Hematopoietic multipotent progenitor cell treated with erythropoietin and hydrocortisone succinate and interleukin-3 and kit ligand, for 17 days (in vitro differentiated cells): ENCODE measurements around the gene GSTM2.

Experiments
- DNase-seq: peaks from one replicate; pipeline ENCODE4 v3.0.0-alpha.2; 2015; ENCODE audit warnings: low spot score

Gene GSTM2

DNA sequence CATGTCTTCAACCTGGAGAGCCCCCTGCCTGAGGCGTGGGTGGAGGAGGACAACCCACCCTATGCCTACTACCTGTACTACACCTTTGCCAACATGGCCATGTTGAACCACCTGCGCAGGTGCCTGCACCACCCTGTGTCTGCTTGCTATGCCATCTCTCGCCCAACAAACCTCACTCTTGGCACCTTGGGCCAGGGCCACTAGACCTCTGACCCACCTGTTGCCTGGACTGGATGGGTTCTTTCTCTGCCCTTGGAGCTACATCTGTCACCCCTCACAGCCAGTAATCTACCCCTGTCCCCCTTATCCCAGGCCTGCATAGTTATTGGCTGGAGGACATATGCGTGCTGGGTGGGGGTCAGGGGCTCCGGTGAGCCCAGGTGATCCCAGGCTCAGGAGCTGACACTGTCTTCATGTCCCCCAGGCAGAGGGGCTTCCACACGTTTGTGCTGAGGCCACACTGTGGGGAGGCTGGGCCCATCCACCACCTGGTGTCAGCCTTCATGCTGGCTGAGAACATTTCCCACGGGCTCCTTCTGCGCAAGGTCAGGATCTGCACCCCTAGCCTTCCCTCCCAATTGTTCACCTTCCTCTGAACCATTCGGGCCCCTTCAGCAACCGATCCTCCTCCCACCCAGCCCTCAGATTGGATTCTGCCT lies 38.4 kb upstream of the GSTM2 start:
- no peak for DNase-seq

DNA sequence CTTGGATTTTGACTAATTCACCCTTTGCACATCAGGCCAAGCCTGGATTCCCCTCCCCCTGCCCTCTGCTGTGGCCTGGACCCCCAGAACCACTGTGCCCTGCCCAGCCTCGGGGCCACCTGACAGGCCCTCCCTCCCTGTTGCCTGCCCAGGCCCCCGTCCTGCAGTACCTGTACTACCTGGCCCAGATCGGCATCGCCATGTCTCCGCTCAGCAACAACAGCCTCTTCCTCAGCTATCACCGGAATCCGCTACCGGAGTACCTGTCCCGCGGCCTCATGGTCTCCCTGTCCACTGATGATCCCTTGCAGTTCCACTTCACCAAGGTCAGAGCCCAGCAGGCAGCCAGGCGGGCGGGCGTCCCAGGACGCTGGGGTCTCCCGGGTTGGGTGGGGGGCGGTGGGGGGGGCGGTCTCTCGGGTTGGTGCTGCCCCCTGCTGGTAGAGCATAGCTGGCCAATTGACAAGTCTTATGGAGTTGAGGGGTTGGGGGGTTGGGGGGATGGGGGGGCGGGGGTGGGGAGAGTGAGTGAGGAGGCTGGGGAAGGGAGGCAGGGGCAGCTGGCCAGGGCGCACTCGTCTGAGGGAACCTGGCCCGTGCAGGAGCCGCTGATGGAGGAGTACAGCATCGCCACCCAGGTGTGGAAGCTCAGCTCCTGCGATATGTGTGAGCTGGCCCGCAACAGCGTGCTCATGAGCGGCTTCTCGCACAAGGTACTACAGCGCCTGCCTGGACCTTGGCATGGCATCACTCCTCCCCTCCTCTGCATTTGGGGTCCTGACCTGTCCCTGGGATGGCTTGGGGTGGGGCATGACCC lies 37.6 kb upstream of the GSTM2 start:
- peak; percentile 44 for DNase-seq

DNA sequence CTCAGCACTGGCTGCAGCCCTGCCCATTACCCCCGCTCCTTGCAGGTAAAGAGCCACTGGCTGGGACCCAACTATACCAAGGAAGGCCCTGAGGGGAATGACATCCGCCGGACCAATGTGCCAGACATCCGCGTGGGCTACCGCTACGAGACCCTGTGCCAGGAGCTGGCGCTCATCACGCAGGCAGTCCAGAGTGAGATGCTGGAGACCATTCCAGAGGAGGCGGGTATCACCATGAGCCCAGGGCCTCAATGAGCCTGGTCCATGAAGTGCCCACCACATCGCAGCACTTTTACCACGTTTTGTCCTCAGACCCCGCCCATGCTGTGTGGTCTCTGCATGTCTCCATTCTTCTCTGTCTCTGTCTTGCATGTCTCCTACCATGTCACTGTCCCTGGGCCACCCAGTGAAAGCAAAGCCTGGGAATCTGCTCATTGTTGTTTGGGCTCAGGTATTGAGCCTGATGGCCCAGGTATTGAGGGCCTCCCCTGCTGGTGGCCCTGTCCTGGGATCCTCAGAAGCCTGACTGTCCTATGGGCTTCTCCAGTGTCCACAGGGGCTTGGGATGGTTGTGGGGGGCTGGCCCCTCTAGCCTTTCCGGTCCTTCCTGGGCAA lies 36.9 kb upstream of the GSTM2 start:
- no peak for DNase-seq

DNA sequence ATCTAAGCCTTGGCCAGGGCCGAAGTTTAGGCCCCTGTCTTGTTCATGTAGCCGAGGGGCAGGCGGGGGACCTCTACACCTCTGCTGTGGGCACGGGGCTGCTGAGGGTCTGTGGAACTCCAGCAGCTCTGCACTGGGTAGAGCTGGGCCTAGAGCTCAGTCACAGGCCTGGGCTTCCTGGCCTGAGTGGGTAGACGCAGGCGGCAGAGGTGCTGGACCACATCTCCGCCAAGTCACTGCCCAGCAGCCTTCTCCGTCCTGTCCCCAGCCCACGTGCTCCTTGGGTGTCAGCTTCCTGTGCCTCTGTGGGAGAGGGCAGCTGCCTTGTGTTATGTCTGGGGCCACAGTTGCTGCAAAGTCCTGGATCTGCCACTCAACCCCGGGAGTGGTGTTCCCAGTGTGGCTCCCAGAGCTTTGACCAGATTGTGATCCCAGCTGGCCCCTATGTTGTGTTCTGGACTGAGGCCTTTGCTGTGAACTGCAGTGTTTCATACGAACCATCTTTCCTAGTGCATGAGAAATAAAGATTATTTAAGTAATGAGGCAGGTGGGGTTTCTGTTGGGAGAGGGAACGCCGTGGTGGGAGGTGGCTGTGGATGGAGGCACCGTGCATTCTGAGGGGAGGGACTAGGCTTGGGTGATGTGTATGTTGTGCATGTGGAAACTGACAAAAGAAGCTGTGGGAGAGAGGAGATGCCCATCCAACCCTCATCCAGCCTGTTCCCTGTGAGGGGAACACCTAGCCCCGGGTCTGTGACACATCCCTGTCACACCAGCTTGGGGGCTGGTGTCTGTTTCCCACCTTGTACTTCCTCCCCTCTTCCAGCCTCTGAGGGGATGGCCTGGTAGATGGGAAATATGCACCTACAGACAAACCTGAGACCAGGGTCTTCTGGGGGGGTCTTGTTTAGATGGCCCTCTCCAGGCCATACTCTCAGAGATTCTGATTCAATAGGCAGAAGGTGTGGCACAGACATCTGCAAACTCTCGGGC lies 36.0 kb upstream of the GSTM2 start:
- no peak for DNase-seq

DNA sequence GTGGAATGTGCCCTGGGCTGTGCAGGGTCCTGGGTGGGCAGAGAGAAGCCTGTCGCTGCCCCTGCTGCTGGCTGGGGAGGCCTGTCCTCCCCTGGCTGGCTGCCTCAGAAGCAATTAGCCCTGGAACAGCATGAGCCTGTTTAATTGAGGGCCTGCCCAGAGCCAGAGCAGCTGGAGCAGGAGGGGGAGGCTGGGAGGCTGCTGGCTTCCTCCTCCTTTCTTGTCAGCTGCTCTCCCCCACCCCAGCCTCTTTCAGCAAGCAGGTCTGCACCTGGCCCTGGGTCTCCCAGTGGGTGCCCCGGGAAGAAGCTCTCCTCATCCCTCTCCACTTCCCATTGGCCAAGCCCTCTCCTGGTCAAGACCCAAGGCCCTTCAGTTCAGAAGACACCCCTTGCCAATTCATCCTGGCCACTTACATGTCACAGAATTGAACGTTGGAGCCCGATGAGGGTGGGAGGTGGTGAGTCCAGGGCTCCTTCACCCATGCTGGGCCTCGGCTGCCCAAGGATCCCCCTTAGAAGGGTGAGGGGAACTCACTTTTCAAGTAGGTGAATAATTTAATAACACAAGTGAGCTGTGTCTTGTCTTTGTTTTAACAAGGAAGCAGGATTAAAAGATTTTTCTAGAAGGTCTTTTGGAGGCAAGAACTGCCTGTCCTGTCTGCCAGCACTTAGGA lies 35.0 kb upstream of the GSTM2 start:
- no peak for DNase-seq

DNA sequence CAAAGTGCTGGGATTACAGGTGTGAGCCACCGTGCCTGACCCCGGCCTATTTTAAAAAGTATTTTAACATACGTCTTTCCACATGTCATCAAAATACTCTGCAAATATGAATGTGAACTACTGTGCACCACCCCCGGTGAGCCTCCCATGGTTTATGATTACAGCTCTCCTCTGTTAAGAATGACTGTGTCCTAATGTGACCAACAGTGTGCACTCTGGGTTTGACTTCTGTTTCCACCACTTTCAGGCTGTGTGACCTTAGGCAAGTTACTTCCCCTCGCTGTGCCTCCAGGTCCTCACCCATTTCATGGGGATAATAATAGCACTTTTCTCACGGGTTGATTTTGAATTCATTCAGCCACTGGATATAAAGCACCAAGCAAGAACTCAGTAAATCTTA lies 33.6 kb upstream of the GSTM2 start:
- no peak for DNase-seq

DNA sequence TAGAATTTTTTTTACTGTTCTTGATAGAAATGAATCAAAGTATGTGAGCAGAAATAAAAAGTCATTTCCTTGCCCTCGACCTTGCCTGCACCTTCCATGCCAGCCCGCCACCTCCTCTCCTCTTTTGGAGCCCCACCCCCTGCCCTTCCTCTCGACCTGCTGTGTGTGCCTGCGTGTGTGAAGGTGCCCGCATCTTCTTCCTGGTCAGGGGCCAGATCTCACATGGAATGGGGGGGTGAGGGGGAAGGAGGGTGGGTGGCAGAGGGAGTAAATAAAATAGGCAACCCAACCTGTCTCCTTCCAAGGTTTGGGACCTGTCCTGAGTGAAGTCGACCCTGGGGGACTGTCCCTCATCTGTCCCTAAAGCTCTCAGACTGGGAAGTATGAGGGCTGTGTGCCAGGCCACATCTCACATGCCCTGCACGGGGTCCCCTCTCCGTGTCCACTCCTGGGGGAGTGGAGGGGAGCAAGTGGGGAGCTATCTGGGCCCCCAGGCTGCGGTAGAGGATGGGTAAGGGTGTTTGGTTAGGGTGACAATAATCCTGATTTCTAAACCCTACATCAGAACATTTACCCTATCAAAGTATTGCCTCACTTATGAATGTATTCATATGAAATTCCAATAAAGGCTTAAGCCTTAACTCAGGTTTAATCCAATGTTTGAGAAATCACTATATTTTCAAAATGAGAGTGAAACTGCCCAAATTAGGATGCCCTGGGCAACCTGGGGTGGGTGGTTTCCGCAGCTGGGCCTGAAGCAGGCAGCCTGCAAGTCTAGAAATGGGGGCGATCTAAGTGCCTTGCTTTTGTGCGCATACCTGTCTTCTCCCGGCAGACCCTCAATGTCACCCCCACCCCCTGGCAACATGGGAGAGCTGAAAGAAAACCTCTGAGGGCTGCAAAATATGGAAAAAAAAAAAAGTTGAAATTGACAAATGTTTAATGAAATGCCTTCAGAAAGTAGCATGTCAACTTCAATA lies 32.8 kb upstream of the GSTM2 start:
- DNase-seq, result no peak

DNA sequence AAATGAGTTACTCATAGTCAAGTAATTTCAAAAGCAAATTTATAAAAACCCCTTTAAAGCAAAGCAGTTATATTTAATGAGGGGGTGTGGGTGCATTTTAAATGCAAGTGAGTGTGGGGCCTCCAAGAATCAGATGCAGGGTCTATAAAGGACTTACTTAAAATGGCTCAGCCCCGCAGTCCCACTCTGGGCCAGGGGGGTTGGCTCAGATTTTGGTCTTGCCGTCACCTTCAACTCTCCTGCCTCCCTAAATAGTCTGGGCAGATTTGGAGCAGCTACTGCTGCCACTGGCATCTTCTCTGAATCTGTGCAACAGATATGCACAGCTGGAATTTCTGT lies 32.0 kb upstream of the GSTM2 start:
- no peak for DNase-seq

DNA sequence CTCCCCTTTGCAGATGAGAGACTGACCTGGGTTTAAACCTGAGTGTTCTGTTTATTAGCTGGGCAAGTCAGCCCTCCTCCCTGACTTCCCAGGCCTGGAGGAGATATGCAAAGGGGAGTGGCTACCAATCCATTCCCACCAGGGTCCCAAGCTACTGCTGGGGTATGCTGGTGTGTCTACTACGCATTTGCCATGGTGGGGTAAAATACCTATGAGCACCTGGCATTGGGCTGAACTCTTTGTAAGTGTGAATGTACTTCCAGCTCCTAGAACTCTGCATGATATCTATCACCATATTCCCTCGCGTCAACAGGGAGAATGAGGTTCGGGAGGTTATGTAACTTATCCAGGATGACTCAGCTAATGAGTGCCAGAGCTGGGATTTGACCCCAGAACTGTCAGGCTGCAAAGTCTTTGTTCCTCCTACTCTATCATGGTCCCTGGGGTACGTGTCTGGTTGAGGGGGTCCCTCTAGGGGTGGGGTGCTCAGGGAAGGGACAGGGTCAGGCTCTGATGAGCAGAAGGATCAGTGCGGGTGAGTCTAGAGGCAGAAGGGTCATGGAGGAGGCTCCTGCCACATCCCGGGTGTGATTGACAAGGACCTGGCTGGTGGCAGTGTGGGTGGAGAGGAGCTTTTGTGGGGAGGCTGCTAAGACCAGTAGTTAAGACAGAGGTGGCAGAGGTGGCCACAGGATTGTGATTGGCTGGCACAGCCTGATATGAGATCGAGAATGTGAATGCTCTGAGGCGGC lies 31.5 kb upstream of the GSTM2 start:
- DNase-seq, result no peak

DNA sequence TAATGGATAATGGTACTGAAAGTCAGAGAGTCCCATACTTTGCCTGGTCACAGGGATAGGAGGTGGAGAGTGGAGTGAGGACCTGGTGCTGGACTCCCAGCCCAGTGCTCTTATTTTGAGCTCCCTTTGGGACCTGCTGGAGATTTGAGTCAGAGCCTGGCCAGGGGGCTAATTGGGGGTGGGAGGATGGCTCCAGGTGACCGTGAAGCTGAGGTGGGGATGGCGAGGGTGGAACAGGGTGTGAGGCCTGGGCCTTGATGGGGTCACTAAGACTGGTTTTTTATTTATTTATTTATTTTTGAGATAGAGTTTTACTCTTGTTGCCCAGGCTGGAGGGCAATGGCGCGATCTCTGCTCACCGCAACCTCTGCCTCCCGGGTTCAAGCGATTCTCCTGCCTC lies 30.4 kb upstream of the GSTM2 start:
- no peak for DNase-seq

DNA sequence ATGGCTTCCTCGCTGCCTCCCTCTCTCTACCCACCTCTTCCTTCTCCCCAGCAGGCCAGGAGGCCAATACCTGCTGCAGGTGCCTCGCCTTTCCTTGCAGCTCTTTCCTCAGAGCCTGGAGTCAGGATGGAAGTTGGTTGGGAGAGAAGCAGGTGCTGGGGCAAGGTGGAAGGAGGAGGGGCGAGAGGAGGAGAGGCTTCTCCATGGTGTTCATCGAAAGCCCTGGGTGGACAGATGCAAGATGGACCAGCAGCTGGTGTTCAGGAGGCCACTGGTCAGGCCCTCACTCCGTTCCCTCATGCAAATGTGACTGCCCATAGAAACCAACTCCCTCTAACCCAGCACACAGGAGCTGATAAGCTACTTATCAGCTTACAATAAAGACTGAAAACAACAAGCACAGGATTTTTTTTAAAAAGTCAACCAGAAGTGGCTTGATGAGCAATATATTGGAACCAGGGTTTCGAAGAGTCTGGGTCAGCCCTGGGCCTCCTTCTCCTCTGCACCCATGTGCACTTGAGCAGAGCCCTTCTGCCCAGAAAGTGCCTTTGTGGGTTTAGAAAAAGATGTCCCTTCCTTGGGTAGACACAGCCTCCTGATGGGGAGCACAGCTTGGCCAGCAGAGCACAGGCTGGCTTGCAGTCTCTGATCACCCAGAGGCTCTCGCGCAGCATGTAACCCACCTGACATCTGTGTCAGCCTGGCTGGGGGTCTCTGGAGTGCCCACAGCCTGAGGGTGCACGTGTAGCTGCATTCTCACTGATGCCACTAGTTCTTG lies 28.6 kb upstream of the GSTM2 start:
- DNase-seq, result no peak

DNA sequence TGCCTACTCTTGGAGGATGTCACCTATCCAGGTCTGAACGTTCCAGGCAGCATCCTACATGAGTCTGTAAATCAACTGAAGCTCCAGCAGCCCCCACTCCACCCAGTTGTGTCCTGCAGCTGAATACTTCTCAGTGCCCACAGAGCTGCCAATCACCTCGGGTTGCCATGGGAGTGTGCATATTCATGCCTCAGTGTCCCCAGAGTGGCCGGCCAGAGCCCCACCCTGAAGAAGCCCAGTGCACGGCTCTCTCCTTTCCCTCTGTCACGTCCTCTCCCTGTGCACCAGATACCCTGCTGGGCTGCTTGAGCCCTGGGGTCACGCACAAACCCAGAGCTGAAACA lies 28.0 kb upstream of the GSTM2 start:
- no peak for DNase-seq

DNA sequence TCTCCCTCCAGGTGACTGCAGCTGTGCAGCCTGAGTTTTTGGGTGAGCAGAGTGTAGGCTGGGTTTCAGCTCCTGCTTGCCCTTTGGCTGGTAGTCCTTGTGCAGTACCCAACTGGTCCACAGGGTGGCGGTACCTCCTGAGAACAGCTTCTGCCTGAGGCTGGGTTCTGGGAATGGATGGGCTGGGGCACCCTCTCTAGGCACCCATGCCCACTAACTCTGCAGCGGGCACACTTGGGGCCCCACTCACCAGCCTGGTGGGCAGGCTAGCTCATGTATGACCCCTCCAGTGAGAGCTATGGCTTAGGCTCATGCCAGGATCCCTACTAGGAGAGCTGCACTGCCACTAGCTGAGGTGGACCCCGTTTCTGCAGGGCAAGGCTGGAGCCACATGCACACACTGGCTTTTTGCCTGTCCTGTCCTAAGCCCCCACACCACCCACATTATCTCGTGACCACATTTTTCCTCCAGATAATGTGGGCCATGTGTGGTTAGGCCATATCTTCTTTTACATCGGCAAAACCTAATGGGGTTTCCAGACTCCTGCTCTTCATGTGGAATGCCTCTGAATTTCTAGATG lies 27.5 kb upstream of the GSTM2 start:
- DNase-seq, result peak; percentile 86

DNA sequence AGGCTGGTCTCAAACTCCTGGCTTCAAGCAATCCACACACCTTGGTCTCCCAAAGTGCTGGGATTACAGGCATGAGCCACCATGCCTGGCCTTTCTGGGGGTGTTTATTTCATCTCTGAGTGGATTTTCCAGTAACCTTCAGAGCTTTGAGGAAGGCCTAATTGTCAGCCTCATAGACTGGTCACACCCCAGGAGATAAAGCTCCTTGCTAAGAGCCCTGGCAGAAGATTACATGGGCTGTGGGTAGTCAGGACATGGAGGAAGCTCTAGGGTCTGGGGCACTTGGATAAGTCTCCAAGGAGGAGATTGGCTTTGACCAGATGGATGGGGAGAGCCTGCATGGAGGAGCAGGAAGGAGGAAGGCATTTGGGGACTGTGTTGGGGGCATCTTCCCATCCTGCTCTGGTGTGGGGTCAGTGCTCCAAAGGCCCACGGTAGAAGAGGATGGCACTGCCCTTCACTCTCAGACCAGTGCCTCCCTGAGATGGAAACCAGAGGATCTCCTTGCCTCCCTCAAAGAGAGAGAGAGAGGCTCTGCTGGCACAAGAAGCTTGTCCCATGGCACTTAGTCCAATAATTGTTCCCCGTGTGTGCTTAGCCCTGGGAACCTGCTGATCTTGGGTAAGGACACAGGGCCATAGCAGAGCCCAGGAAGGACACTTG lies 26.6 kb upstream of the GSTM2 start:
- DNase-seq, result no peak

DNA sequence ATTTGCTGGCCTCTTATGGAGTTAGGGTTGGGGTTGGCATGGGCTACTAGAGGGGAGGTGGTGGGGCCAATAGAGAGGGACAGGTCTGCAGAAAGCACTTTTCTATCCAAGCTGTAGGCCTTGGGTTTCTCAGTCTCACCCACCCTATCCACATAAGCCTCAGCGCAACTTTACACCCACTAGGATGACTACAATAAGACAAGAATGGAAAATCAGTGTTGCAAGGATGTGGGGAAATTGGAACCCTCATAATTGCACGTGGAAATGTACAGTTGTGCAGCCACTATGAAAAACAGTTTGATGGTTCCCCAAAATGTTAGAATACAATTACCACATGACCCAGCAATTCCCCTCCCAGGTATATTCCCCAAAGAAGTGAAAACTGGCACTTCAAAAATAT lies 26.0 kb upstream of the GSTM2 start:
- DNase-seq, result no peak

DNA sequence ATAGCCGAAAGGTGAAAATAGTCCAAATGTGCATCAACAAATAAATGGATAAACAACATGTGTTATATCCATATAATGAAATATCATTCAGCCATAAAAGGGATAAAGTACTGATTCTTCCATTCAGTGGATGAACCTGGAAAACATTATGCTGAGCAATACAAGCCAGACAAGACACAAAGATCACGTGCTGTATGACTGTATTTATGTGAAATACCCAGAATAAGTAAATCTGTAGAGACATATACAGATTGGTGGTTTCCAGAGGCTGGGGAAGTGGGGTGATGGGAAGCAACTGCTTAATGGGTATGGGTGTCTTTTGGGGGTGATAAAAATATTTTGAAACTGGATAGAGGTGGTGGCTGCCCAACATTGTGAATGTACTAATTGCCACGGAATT lies 25.2 kb upstream of the GSTM2 start:
- DNase-seq, result no peak

DNA sequence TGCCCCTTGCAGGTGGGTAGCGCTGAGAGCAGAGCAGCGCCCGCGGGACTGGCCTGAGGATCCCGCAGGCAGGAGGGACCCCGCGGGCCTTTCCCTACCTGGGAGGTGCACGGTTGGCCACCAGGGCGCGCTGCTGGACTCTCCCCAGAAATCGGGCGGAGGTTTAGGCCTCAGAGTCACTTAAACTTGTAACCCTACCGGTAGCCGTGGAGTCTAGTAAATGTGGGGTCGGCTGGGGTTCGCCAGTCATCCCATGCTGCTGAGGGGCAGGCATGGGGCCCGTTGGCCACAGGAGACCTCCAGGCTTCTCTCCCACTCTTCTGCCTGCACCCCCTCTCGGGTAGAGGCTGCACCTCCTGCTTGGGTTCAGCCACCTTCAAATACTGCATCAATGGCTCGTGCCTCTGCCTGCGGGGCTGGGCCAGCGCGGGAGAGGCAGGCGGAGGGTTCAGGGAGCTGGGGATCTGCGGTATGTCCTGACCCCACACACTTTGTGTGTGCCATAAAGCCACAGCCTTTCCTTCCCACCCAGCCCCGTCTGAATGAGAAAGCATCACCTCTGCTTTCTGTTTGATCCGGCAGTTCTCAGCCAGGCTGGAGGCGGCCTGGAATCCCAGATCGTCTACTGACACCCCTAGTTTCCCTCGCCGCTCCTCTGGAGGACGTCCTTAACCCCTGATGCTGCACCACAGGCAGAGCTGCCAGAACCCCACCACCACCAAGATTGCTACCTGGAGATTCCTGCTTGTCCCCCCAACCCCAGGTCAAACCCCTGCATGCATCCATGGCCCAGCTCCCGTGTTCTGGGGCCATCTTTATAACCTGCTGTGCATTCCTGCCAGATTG lies 24.2 kb upstream of the GSTM2 start:
- peak; percentile 70 for DNase-seq
